Endothelial cell of hepatic sinusoid (primary cell): ENCODE measurements around the gene FARP1.

Source experiments
- in situ Hi-C: cut with HindIII; loops from 2 replicates; pipeline ENCODE4 v1.10.0; 2017; ENCODE audit warnings: low sequenced_read_pairs

The FARP1 gene

GRCh38 chr13:98488736-98489135, 345.8 kb downstream of the FARP1 start:
- in situ Hi-C loops, result no loop called here

- in situ Hi-C loops, result no loop called here
Observed at GRCh38 chr13:98489446-98490194, 346.7 kb downstream of the FARP1 start.

GRCh38 chr13:98490195-98490836, 347.4 kb downstream of the FARP1 start:
- in situ Hi-C loops, result no loop called here

GRCh38 chr13:98490866-98491265, 348.0 kb downstream of the FARP1 start:
- in situ Hi-C loops, result no loop called here

GRCh38 chr13:98492335-98493041, 349.6 kb downstream of the FARP1 start:
- in situ Hi-C loops, result no loop called here

- in situ Hi-C loops, result no loop called here
Observed at GRCh38 chr13:98493042-98493712, 350.3 kb downstream of the FARP1 start.

GRCh38 chr13:98494769-98495168, 351.9 kb downstream of the FARP1 start:
- in situ Hi-C loops, result no loop called here

GRCh38 chr13:98495627-98496478, 353.0 kb downstream of the FARP1 start:
- in situ Hi-C loops, result no loop called here

- in situ Hi-C loops, result no loop called here
Observed at GRCh38 chr13:98496479-98496791, 353.5 kb downstream of the FARP1 start.

GRCh38 chr13:98496966-98497365, 354.1 kb downstream of the FARP1 start:
- in situ Hi-C loops, result no loop called here

GRCh38 chr13:98500963-98501421, 358.1 kb downstream of the FARP1 start:
- in situ Hi-C loops, result no loop called here

GRCh38 chr13:98503175-98504028, 360.5 kb downstream of the FARP1 start:
- in situ Hi-C loops, result no loop called here

GRCh38 chr13:98504029-98504351, 361.1 kb downstream of the FARP1 start:
- in situ Hi-C loops, result no loop called here

- in situ Hi-C loops, result no loop called here
Observed at GRCh38 chr13:98504371-98504963, 361.6 kb downstream of the FARP1 start.
